IMR-90 (cell line): Measurements from ENCODE around the gene SMIM29. TPM values are rescaled to one million over a fixed set of nuclear protein-coding genes. Genes with fewer than 3 reads are reported as not detected.

ENCODE experiments used
- ATAC-seq: fragments of 200-7000 bp; cut with Tn5 transposase; 2 replicates; pipeline ENCODE4 v1.9.1; 2020; ENCODE audit warnings: low read depth, mild to moderate bottlenecking, moderate library complexity
- BruUV-seq: library from RNA; stranded (reverse); fragments of 400-500 nt; replicated peaks from 2 replicates; lab custom pipeline; 2021; lab: Mats Ljungman, UMichigan
- CTCF ChIA-PET: fragments of 300-600 bp; formaldehyde crosslinking; extraction: SDS; loops from one replicate; lab custom pipeline; 2021; ENCODE audit warnings: antibody characterized with exemption; lab: Yijun Ruan, JAX
- POLR2A ChIA-PET: fragments of 300-600 bp; sonication (Branson Sonifier 250); formaldehyde crosslinking; loops from one replicate; lab custom pipeline; 2022; ENCODE audit warnings: antibody characterized with exemption; ENCODE audit not compliant: unreplicated experiment; lab: Charles Lee
- DNase-seq: peaks from one replicate; pipeline ENCODE4 v3.0.0; 2013
- H2AFZ ChIP-seq: replicated peaks from 2 replicates; pipeline ENCODE3; 2013; ENCODE audit warnings: low read length, mild to moderate bottlenecking; ENCODE audit not compliant: poor library complexity
- H2AK5ac ChIP-seq: 2 replicates; pipeline ENCODE4 v1.6.1; 2013; ENCODE audit warnings: low read depth, low read length, inconsistent platforms
- H2AK9ac ChIP-seq: replicated peaks from 2 replicates; pipeline ENCODE3; 2013; ENCODE audit warnings: mild to moderate bottlenecking, low read depth, low read length, moderate library complexity; ENCODE audit not compliant: poor library complexity
- H2BK120ac ChIP-seq: 2 replicates; pipeline ENCODE4 v1.6.1; 2013; ENCODE audit warnings: low read depth, low read length, inconsistent platforms
- H2BK15ac ChIP-seq: 3 replicates; pipeline ENCODE4 v1.6.1; 2013; ENCODE audit warnings: low read depth, low read length, inconsistent platforms
- H2BK20ac ChIP-seq: 2 replicates; pipeline ENCODE4 v1.6.1; 2013; ENCODE audit warnings: low read depth, mild to moderate bottlenecking, inconsistent platforms, low read length, moderate library complexity
- H2BK5ac ChIP-seq: 2 replicates; pipeline ENCODE4 v1.6.1; 2013; ENCODE audit warnings: mild to moderate bottlenecking, low read depth, low read length, inconsistent platforms; ENCODE audit not compliant: poor library complexity, severe bottlenecking
- H3K14ac ChIP-seq: replicated peaks from 2 replicates; pipeline ENCODE4 v1.6.1; 2013; ENCODE audit warnings: low read depth, low read length, inconsistent platforms
- H3K18ac ChIP-seq: 2 replicates; pipeline ENCODE4 v1.6.1; 2013; ENCODE audit warnings: low read depth, low read length, control low read depth
- H3K23ac ChIP-seq: 2 replicates; pipeline ENCODE4 v1.6.1; 2013; ENCODE audit warnings: low read depth, low read length, inconsistent platforms
- H3K27ac ChIP-seq: 2 replicates; pipeline ENCODE4 v1.5.1; 2013; ENCODE audit warnings: mild to moderate bottlenecking, control low read depth, low read length; ENCODE audit not compliant: insufficient read depth
- H3K27me3 ChIP-seq: 2 replicates; pipeline ENCODE4 v1.6.1; 2013; ENCODE audit warnings: low read length; ENCODE audit not compliant: control insufficient read depth, insufficient read depth
- H3K36me3 ChIP-seq: 2 replicates; pipeline ENCODE4 v1.6.1; 2013; ENCODE audit warnings: low read length, mixed read lengths; ENCODE audit not compliant: control insufficient read depth, insufficient read depth
- H3K4ac ChIP-seq: 2 replicates; pipeline ENCODE4 v1.6.1; 2013; ENCODE audit warnings: low read depth, low read length, inconsistent platforms
- H3K4me1 ChIP-seq: 2 replicates; pipeline ENCODE4 v1.6.1; 2013; ENCODE audit warnings: low read length, mixed read lengths; ENCODE audit not compliant: control insufficient read depth, insufficient read depth
- H3K4me2 ChIP-seq: 2 replicates; pipeline ENCODE4 v1.6.1; 2013; ENCODE audit warnings: low read depth, mild to moderate bottlenecking, control low read depth, low read length, moderate library complexity
- H3K4me3 ChIP-seq: 2 replicates; pipeline ENCODE4 v1.5.1; 2013; ENCODE audit warnings: low read depth, mild to moderate bottlenecking, control low read depth, low read length, moderate library complexity; ENCODE audit not compliant: insufficient read depth
- H3K56ac ChIP-seq: 2 replicates; pipeline ENCODE4 v1.6.1; 2013; ENCODE audit warnings: low read length, inconsistent platforms; ENCODE audit not compliant: insufficient read depth; ENCODE audit errors: extremely low read depth
- H3K79me1 ChIP-seq, 2 experiments: 2 replicates each; pipeline ENCODE4 v1.6.1; 2013; ENCODE audit warnings: low read length in 2 of 2, inconsistent platforms in 1 of 2, low read depth in 1 of 2
- H3K9ac ChIP-seq: 2 replicates; pipeline ENCODE4 v1.6.1; 2013; ENCODE audit warnings: low read depth, low read length, control low read depth
- H3K9me1 ChIP-seq: 2 replicates; pipeline ENCODE4 v1.6.1; 2013; ENCODE audit warnings: low read length, inconsistent platforms; ENCODE audit not compliant: insufficient read depth
- H3K9me3 ChIP-seq: 2 replicates; pipeline ENCODE4 v1.6.1; 2013; ENCODE audit warnings: low read length; ENCODE audit not compliant: control insufficient read depth, insufficient read depth
- H4K20me1 ChIP-seq: 2 replicates; pipeline ENCODE4 v1.6.1; 2013; ENCODE audit warnings: low read length, inconsistent platforms; ENCODE audit not compliant: insufficient read depth
- H4K5ac ChIP-seq: 2 replicates; pipeline ENCODE4 v1.6.1; 2013; ENCODE audit warnings: mild to moderate bottlenecking, low read depth, low read length, control low read depth
- H4K8ac ChIP-seq, 2 experiments: 2 replicates each; pipeline ENCODE4 v1.6.1; 2013; ENCODE audit warnings: low read depth in 2 of 2, low read length in 2 of 2, control low read depth in 1 of 2, inconsistent platforms in 1 of 2
- H4K91ac ChIP-seq: 2 replicates; pipeline ENCODE4 v1.6.1; 2013; ENCODE audit warnings: low read depth, low read length, inconsistent platforms; ENCODE audit not compliant: insufficient read depth
- BHLHE40 ChIP-seq: fragments of 150-350 bp; IDR thresholded peaks from 2 replicates; pipeline ENCODE4 v1.6.1; 2016; ENCODE audit warnings: mild to moderate bottlenecking, low read depth, low read length
- CEBPB ChIP-seq: IDR thresholded peaks from 2 replicates; pipeline ENCODE4 v1.6.1; 2012; ENCODE audit warnings: low read depth, low read length, improper control_type of control experiment
- CHD1 ChIP-seq: IDR thresholded peaks from 2 replicates; pipeline ENCODE4 v1.6.1; 2012; ENCODE audit warnings: low read depth, low read length, improper control_type of control experiment
- CTCF ChIP-seq: conservative IDR thresholded peaks from 2 replicates; pipeline ENCODE4 v1.5.1; 2012; ENCODE audit warnings: mild to moderate bottlenecking, low read depth, low read length, improper control_type of control experiment
- ELK1 ChIP-seq: fragments of 150-350 bp; IDR thresholded peaks from 2 replicates; pipeline ENCODE4 v1.6.1; 2016; ENCODE audit warnings: low read depth, mild to moderate bottlenecking, low read length, moderate library complexity, borderline replicate concordance
- FOS ChIP-seq: fragments of 150-350 bp; IDR thresholded peaks from 2 replicates; pipeline ENCODE4 v1.6.1; 2016; ENCODE audit warnings: low read depth, low read length
- MAFK ChIP-seq: IDR thresholded peaks from 2 replicates; pipeline ENCODE4 v1.6.1; 2012; ENCODE audit warnings: low read depth, low read length, improper control_type of control experiment
- MAZ ChIP-seq: IDR thresholded peaks from 2 replicates; pipeline ENCODE4 v1.6.1; 2012; ENCODE audit warnings: low read depth, mild to moderate bottlenecking, low read length, improper control_type of control experiment, moderate library complexity, borderline replicate concordance
- MXI1 ChIP-seq: IDR thresholded peaks from 2 replicates; pipeline ENCODE4 v1.6.1; 2012; ENCODE audit warnings: low read depth, mild to moderate bottlenecking, low read length, moderate library complexity, borderline replicate concordance
- NFE2L2 ChIP-seq: fragments of 150-350 bp; IDR thresholded peaks from 2 replicates; pipeline ENCODE4 v1.6.1; 2016; ENCODE audit warnings: low read depth, mild to moderate bottlenecking, low read length
- POLR2A ChIP-seq: IDR thresholded peaks from 2 replicates; pipeline ENCODE4 v1.6.1; 2012; ENCODE audit warnings: mild to moderate bottlenecking, low read depth, low read length
- RAD21 ChIP-seq: IDR thresholded peaks from 2 replicates; pipeline ENCODE4 v1.6.1; 2012; ENCODE audit warnings: low read length, improper control_type of control experiment
- RCOR1 ChIP-seq: IDR thresholded peaks from 2 replicates; pipeline ENCODE4 v1.6.1; 2012; ENCODE audit warnings: mild to moderate bottlenecking, low read length, improper control_type of control experiment; ENCODE audit not compliant: insufficient replicate concordance
- RFX5 ChIP-seq: IDR thresholded peaks from 2 replicates; pipeline ENCODE4 v1.8.0; 2012; ENCODE audit warnings: low read depth, mild to moderate bottlenecking, low read length, moderate library complexity
- SMC3 ChIP-seq: fragments of 150-350 bp; IDR thresholded peaks from 2 replicates; pipeline ENCODE4 v1.6.1; 2016; ENCODE audit warnings: low read depth, mild to moderate bottlenecking, antibody characterized with exemption, low read length, moderate library complexity
- WGBS, 2 experiments: methylation state at CpG; one replicate each; pipeline versions ENCODE4 v1.1.5 to v1.1.7; 2013; ENCODE audit warnings: missing lambda C conversion rate in 2 of 2; ENCODE audit not compliant: insufficient read length in 1 of 2; ENCODE audit errors: extremely low coverage in 2 of 2; 5-methylcytosine and 5-hydroxymethylcytosine counted together
- dilution Hi-C: fragments of 300-500 bp; cut with HindIII; formaldehyde crosslinking; loops from one replicate; pipeline ENCODE4 v1.14.3; 2018; ENCODE audit warnings: low sequenced_read_pairs; ENCODE audit not compliant: unreplicated experiment
- in situ Hi-C: fragments of 300-500 bp; cut with MboI; formaldehyde crosslinking; loops from 3 replicates; pipeline ENCODE4 v1.14.3; 2019; ENCODE audit warnings: low sequenced_read_pairs, inconsistent platforms, mixed read lengths
- intact Hi-C: fragments of 100-400 bp; cut with micrococcal nuclease; formaldehyde crosslinking; loops from 2 replicates; pipeline ENCODE4 v1.10.0; 2022
- polyA plus RNA-seq, 3 experiments: library from polyadenylated mRNA; depleted of rRNA; stranded (reverse); fragments of >200 nt; gene quantifications; 2 replicates each; pipeline ENCODE4 v1.2.3, GENCODE V29; 2012; ENCODE audit warnings: low replicate concordance in 1 of 3
- total RNA-seq: library from RNA; depleted of rRNA; stranded (reverse); fragments of >200 nt; gene quantifications from 2 replicates; pipeline ENCODE4 v1.2.3, GENCODE V29; 2012
- TF ChIP-seq, protein P1 (sequence below): fragments of 150-350 bp; IDR thresholded peaks from 2 replicates; pipeline ENCODE4 v1.6.1; 2017; ENCODE audit warnings: mild to moderate bottlenecking, antibody characterized with exemption, low read length, low read depth

Gene SMIM29
- total and polyA plus RNA-seq, 2 of the 4 experiments (the other 2 are of a cell fraction): 8.4 to 28.9 TPM

- ChIA-PET POLR2A (no interaction called here), CTCF (no interaction called here)
- in situ Hi-C loops: no loop called here
Observed at GRCh38 chr6:34274129-34274528, 25.3 kb upstream of the SMIM29 start.

More at GRCh38 chr6:34274129-34274528, 25.3 kb upstream of the SMIM29 start:
- TF ChIP-seq MAFK (no peak), BHLHE40 (no peak), RCOR1 (no peak), RAD21 (no peak), CHD1 (no peak), RFX5 (no peak), SMC3 (no peak), CEBPB (no peak), NFE2L2 (no peak), MAZ (no peak), CTCF (no peak), MXI1 (no peak), ELK1 (no peak), FOS (no peak), POLR2A (no peak)
- TF ChIP-seq, protein P1, sequence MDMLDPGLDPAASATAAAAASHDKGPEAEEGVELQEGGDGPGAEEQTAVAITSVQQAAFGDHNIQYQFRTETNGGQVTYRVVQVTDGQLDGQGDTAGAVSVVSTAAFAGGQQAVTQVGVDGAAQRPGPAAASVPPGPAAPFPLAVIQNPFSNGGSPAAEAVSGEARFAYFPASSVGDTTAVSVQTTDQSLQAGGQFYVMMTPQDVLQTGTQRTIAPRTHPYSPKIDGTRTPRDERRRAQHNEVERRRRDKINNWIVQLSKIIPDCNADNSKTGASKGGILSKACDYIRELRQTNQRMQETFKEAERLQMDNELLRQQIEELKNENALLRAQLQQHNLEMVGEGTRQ: no peak
- Histone ChIP-seq H3K4me1 (0 out of 2 replicates have a peak, but pooled peaks cover 2% of the 10 kb centered on the region), H2AFZ (no peak overlapping the region), H2AK9ac (no peak overlapping the region), H3K27ac (no peak overlapping the region), H3K56ac (no peak overlapping the region), H3K23ac (no peak overlapping the region), H2BK15ac (no peak overlapping the region), H4K20me1 (no peaks in the 10 kb centered on the region; the same call in 1 of the 2 replicates), H3K4me2 (no peak overlapping the region), H3K4ac (no peak overlapping the region), H3K9me3 (no peaks in the 10 kb centered on the region), H3K79me1 (no peaks in the 10 kb centered on the region), H3K18ac (no peak overlapping the region), H4K8ac (no peak overlapping the region), H3K9me1 (peaks cover 11% of the 10 kb centered on the region; the same call in 1 of the 2 replicates), H2BK5ac (no peak overlapping the region), H4K91ac (no peak overlapping the region), H3K4me3 (no peak overlapping the region), H3K14ac (no peak overlapping the region), H3K9ac (no peak overlapping the region), H3K36me3 (0 out of 2 replicates have a peak, but pooled peaks cover 1% of the 10 kb centered on the region), H3K27me3 (no peaks in the 10 kb centered on the region), H2AK5ac (no peak overlapping the region), H4K5ac (no peak overlapping the region), H2BK120ac (no peak overlapping the region), H2BK20ac (no peak overlapping the region)
- dilution Hi-C loops: no loop called here
- intact Hi-C loops: no loop called here
- no peak for ATAC-seq
- WGBS, 2 experiments: no CpG with 5 or more reads among the region's 1 CpG
- BruUV-seq: no TSS peak
- no peak for DNase-seq
